ENCODE data around the gene PLEK.
A peak's percentile ranks its signal among the peaks of the same experiment; 100 is the strongest.

GRCh38 chr2:68420254-68420910 lies 55.3 kb downstream of the PLEK start:
- no peak for TF ChIP-seq ASH2L (IDR thresholded peaks at IDR 0.05; ENCODE audit: borderline replicate concordance, low read depth)
- TF ChIP-seq, protein P1, sequence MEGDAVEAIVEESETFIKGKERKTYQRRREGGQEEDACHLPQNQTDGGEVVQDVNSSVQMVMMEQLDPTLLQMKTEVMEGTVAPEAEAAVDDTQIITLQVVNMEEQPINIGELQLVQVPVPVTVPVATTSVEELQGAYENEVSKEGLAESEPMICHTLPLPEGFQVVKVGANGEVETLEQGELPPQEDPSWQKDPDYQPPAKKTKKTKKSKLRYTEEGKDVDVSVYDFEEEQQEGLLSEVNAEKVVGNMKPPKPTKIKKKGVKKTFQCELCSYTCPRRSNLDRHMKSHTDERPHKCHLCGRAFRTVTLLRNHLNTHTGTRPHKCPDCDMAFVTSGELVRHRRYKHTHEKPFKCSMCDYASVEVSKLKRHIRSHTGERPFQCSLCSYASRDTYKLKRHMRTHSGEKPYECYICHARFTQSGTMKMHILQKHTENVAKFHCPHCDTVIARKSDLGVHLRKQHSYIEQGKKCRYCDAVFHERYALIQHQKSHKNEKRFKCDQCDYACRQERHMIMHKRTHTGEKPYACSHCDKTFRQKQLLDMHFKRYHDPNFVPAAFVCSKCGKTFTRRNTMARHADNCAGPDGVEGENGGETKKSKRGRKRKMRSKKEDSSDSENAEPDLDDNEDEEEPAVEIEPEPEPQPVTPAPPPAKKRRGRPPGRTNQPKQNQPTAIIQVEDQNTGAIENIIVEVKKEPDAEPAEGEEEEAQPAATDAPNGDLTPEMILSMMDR (IDR thresholded peaks at IDR 0.05 in 2 of 3, conservative IDR thresholded peaks at IDR 0.05 in 1 of 3; ENCODE audit: control insufficient read depth in 2 of 3, extremely low read depth in 1 of 3, insufficient read depth in 1 of 3, low read depth in 3 of 3, low read length in 3 of 3) = no peak
- TF ChIP-seq CHD2 (IDR thresholded peaks at IDR 0.05; ENCODE audit: borderline replicate concordance, low read depth, low read length) = no peak
- TF ChIP-seq FOXK2 (IDR thresholded peaks at IDR 0.05) = no peak
- TF ChIP-seq CEBPB (IDR thresholded peaks at IDR 0.05; ENCODE audit: borderline replicate concordance in 1 of 2, low read depth in 2 of 2, low read length in 2 of 2) = peak in 1 of 2 experiments; percentile 80; a peak in 2 of 4 replicates
- no peak for TF ChIP-seq SIN3A (IDR thresholded peaks at IDR 0.05; ENCODE audit: low read depth, low read length)
- no peak for TF ChIP-seq NR2C2 (IDR thresholded peaks at IDR 0.05; ENCODE audit: borderline replicate concordance, control insufficient read depth, insufficient read length, low read depth)
- TF ChIP-seq ATF7 (IDR thresholded peaks at IDR 0.05; ENCODE audit: low read depth) = no peak
- TF ChIP-seq IKZF1 (conservative IDR thresholded peaks at IDR 0.05) = no peak

Measured in GM12878 (cell line).